Activated CD4-positive, alpha-beta T cell treated with anti-CD3 and anti-CD28 coated beads, Interleukin-2, Interleukin-4, amounts not matched to agents 100 ng/mL and 50 ng/mL, durations not matched to agents 16 hours and 8 hours (primary cell): ENCODE data around the gene WWP2.

ENCODE experiments used
- DNase-seq: peaks from one replicate; pipeline ENCODE4 v3.0.0-alpha.2; 2020; ENCODE audit warnings: low spot score

WWP2 gene

GRCh38 chr16:69890114-69890891 is 128.2 kb downstream of the WWP2 start:
- no peak for DNase-seq

GRCh38 chr16:69890892-69891282 is 128.8 kb downstream of the WWP2 start:
- DNase-seq, result no peak

- no peak for DNase-seq
Observed at GRCh38 chr16:69892378-69892777, 130.2 kb downstream of the WWP2 start.

- no peak for DNase-seq
Observed at GRCh38 chr16:69893106-69893505, 131.0 kb downstream of the WWP2 start.

GRCh38 chr16:69894676-69895075 is 132.5 kb downstream of the WWP2 start:
- no peak for DNase-seq

GRCh38 chr16:69903865-69904415 is 141.8 kb downstream of the WWP2 start:
- DNase-seq, result no peak

GRCh38 chr16:69904495-69905170 is 142.5 kb downstream of the WWP2 start:
- no peak for DNase-seq

GRCh38 chr16:69905171-69905555 is 143.0 kb downstream of the WWP2 start:
- DNase-seq, result no peak

GRCh38 chr16:69906838-69907401 is 144.8 kb downstream of the WWP2 start:
- DNase-seq, result no peak

GRCh38 chr16:69909043-69909442 is 146.9 kb downstream of the WWP2 start:
- no peak for DNase-seq

- no peak for DNase-seq
Observed at GRCh38 chr16:69909760-69910159, 147.6 kb downstream of the WWP2 start.

- no peak for DNase-seq
Observed at GRCh38 chr16:69910964-69911363, 148.8 kb downstream of the WWP2 start.

- no peak for DNase-seq
Observed at GRCh38 chr16:69916462-69916861, 154.3 kb downstream of the WWP2 start.

- DNase-seq, result no peak
Observed at GRCh38 chr16:69917311-69917710, 155.2 kb downstream of the WWP2 start.

- no peak for DNase-seq
Observed at GRCh38 chr16:69917739-69918138, 155.6 kb downstream of the WWP2 start.

- DNase-seq, result no peak
Observed at GRCh38 chr16:69918241-69918640, 156.1 kb downstream of the WWP2 start.

GRCh38 chr16:69921127-69921526 is 159.0 kb downstream of the WWP2 start:
- DNase-seq, result no peak

GRCh38 chr16:69922200-69922599 is 160.1 kb downstream of the WWP2 start:
- DNase-seq, result no peak

GRCh38 chr16:69924041-69924775 is 162.1 kb downstream of the WWP2 start:
- DNase-seq, result no peak

GRCh38 chr16:69924777-69925191 is 162.7 kb downstream of the WWP2 start:
- DNase-seq, result no peak

- DNase-seq, result no peak
Observed at GRCh38 chr16:69925311-69925710, 163.2 kb downstream of the WWP2 start.

GRCh38 chr16:69926241-69926640 is 164.1 kb downstream of the WWP2 start:
- no peak for DNase-seq
